ENCODE measurements around the gene FHOD3.

The FHOD3 gene

GRCh38 chr18:36391426-36392145 is 94.1 kb downstream of the FHOD3 start:
- no peaks in the 10 kb centered on the region for H3K36me3 ChIP-seq (ENCODE audit: control insufficient read depth, low read depth, low read length)
- peaks cover 9% of the 10 kb centered on the region for H3K9me3 ChIP-seq (ENCODE audit: control insufficient read depth, low read depth, low read length)
- H3K27ac ChIP-seq (ENCODE audit: low read length): no peak overlapping the region
- no peaks in the 10 kb centered on the region for H3K4me1 ChIP-seq (ENCODE audit: control insufficient read depth, low read depth, low read length)
- H3K27me3 ChIP-seq (ENCODE audit: control insufficient read depth, insufficient read depth, low read length): no peaks in the 10 kb centered on the region
- H3K9ac ChIP-seq (ENCODE audit: low read length): no peak overlapping the region
- no peak overlapping the region for H3K4me3 ChIP-seq (ENCODE audit: low read length)

GRCh38 chr18:36392164-36392978 is 94.9 kb downstream of the FHOD3 start:
- Histone ChIP-seq H3K9me3 (ENCODE audit: control insufficient read depth, low read depth, low read length) (peaks cover 9% of the 10 kb centered on the region), H3K9ac (ENCODE audit: low read length) (no peak overlapping the region), H3K4me3 (ENCODE audit: low read length) (no peak overlapping the region), H3K27ac (ENCODE audit: low read length) (no peak overlapping the region), H3K36me3 (ENCODE audit: control insufficient read depth, low read depth, low read length) (no peaks in the 10 kb centered on the region), H3K4me1 (ENCODE audit: control insufficient read depth, low read depth, low read length) (no peaks in the 10 kb centered on the region), H3K27me3 (ENCODE audit: control insufficient read depth, insufficient read depth, low read length) (no peaks in the 10 kb centered on the region)

- Histone ChIP-seq H3K9me3 (ENCODE audit: control insufficient read depth, low read depth, low read length) (peaks cover 9% of the 10 kb centered on the region), H3K9ac (ENCODE audit: low read length) (no peak overlapping the region), H3K4me1 (ENCODE audit: control insufficient read depth, low read depth, low read length) (no peaks in the 10 kb centered on the region), H3K27ac (ENCODE audit: low read length) (no peak overlapping the region), H3K4me3 (ENCODE audit: low read length) (no peak overlapping the region), H3K27me3 (ENCODE audit: control insufficient read depth, insufficient read depth, low read length) (no peaks in the 10 kb centered on the region), H3K36me3 (ENCODE audit: control insufficient read depth, low read depth, low read length) (no peaks in the 10 kb centered on the region)
Measured at GRCh38 chr18:36392979-36393287, 95.4 kb downstream of the FHOD3 start.

GRCh38 chr18:36394486-36394885 is 97.0 kb downstream of the FHOD3 start:
- Histone ChIP-seq H3K9me3 (ENCODE audit: control insufficient read depth, low read depth, low read length) (peaks cover 9% of the 10 kb centered on the region), H3K27me3 (ENCODE audit: control insufficient read depth, insufficient read depth, low read length) (no peaks in the 10 kb centered on the region), H3K9ac (ENCODE audit: low read length) (no peak overlapping the region), H3K36me3 (ENCODE audit: control insufficient read depth, low read depth, low read length) (no peaks in the 10 kb centered on the region), H3K4me1 (ENCODE audit: control insufficient read depth, low read depth, low read length) (no peaks in the 10 kb centered on the region), H3K4me3 (ENCODE audit: low read length) (no peak overlapping the region), H3K27ac (ENCODE audit: low read length) (no peak overlapping the region)

GRCh38 chr18:36396190-36396589 is 98.7 kb downstream of the FHOD3 start:
- H3K4me3 ChIP-seq (ENCODE audit: low read length): no peak overlapping the region
- H3K4me1 ChIP-seq (ENCODE audit: control insufficient read depth, low read depth, low read length): no peaks in the 10 kb centered on the region
- no peaks in the 10 kb centered on the region for H3K36me3 ChIP-seq (ENCODE audit: control insufficient read depth, low read depth, low read length)
- no peaks in the 10 kb centered on the region for H3K27me3 ChIP-seq (ENCODE audit: control insufficient read depth, insufficient read depth, low read length)
- no peak overlapping the region for H3K27ac ChIP-seq (ENCODE audit: low read length)
- peaks cover 9% of the 10 kb centered on the region for H3K9me3 ChIP-seq (ENCODE audit: control insufficient read depth, low read depth, low read length)
- no peak overlapping the region for H3K9ac ChIP-seq (ENCODE audit: low read length)

- no peaks in the 10 kb centered on the region for H3K36me3 ChIP-seq (ENCODE audit: control insufficient read depth, low read depth, low read length)
- H3K27me3 ChIP-seq (ENCODE audit: control insufficient read depth, insufficient read depth, low read length): no peaks in the 10 kb centered on the region
- H3K27ac ChIP-seq (ENCODE audit: low read length): no peak overlapping the region
- no peak overlapping the region for H3K9ac ChIP-seq (ENCODE audit: low read length)
- H3K4me1 ChIP-seq (ENCODE audit: control insufficient read depth, low read depth, low read length): no peaks in the 10 kb centered on the region
- H3K9me3 ChIP-seq (ENCODE audit: control insufficient read depth, low read depth, low read length): peaks cover 9% of the 10 kb centered on the region
- no peak overlapping the region for H3K4me3 ChIP-seq (ENCODE audit: low read length)
Measured at GRCh38 chr18:36397033-36397432, 99.5 kb downstream of the FHOD3 start.

- Histone ChIP-seq H3K9me3 (ENCODE audit: control insufficient read depth, low read depth, low read length) (peaks cover 9% of the 10 kb centered on the region), H3K36me3 (ENCODE audit: control insufficient read depth, low read depth, low read length) (no peaks in the 10 kb centered on the region), H3K9ac (ENCODE audit: low read length) (no peak overlapping the region), H3K4me1 (ENCODE audit: control insufficient read depth, low read depth, low read length) (no peaks in the 10 kb centered on the region), H3K27me3 (ENCODE audit: control insufficient read depth, insufficient read depth, low read length) (no peaks in the 10 kb centered on the region), H3K27ac (ENCODE audit: low read length) (no peak overlapping the region), H3K4me3 (ENCODE audit: low read length) (no peak overlapping the region)
Measured at GRCh38 chr18:36398419-36398818, 100.9 kb downstream of the FHOD3 start.

- Histone ChIP-seq H3K9me3 (ENCODE audit: control insufficient read depth, low read depth, low read length) (peaks cover 9% of the 10 kb centered on the region), H3K4me3 (ENCODE audit: low read length) (no peak overlapping the region), H3K4me1 (ENCODE audit: control insufficient read depth, low read depth, low read length) (no peaks in the 10 kb centered on the region), H3K36me3 (ENCODE audit: control insufficient read depth, low read depth, low read length) (no peaks in the 10 kb centered on the region), H3K27ac (ENCODE audit: low read length) (no peak overlapping the region), H3K9ac (ENCODE audit: low read length) (no peak overlapping the region), H3K27me3 (ENCODE audit: control insufficient read depth, insufficient read depth, low read length) (no peaks in the 10 kb centered on the region)
Measured at GRCh38 chr18:36399055-36399454, 101.5 kb downstream of the FHOD3 start.

GRCh38 chr18:36401462-36401861 is 103.9 kb downstream of the FHOD3 start:
- H3K4me3 ChIP-seq (ENCODE audit: low read length): no peak overlapping the region
- no peaks in the 10 kb centered on the region for H3K4me1 ChIP-seq (ENCODE audit: control insufficient read depth, low read depth, low read length)
- H3K9ac ChIP-seq (ENCODE audit: low read length): no peak overlapping the region
- no peaks in the 10 kb centered on the region for H3K9me3 ChIP-seq (ENCODE audit: control insufficient read depth, low read depth, low read length)
- no peaks in the 10 kb centered on the region for H3K27me3 ChIP-seq (ENCODE audit: control insufficient read depth, insufficient read depth, low read length)
- no peak overlapping the region for H3K27ac ChIP-seq (ENCODE audit: low read length)
- H3K36me3 ChIP-seq (ENCODE audit: control insufficient read depth, low read depth, low read length): no peaks in the 10 kb centered on the region

- Histone ChIP-seq H3K27me3 (ENCODE audit: control insufficient read depth, insufficient read depth, low read length) (no peaks in the 10 kb centered on the region), H3K27ac (ENCODE audit: low read length) (no peak overlapping the region), H3K9ac (ENCODE audit: low read length) (no peak overlapping the region), H3K4me3 (ENCODE audit: low read length) (no peak overlapping the region), H3K4me1 (ENCODE audit: control insufficient read depth, low read depth, low read length) (no peaks in the 10 kb centered on the region), H3K36me3 (ENCODE audit: control insufficient read depth, low read depth, low read length) (no peaks in the 10 kb centered on the region), H3K9me3 (ENCODE audit: control insufficient read depth, low read depth, low read length) (no peaks in the 10 kb centered on the region)
Measured at GRCh38 chr18:36402765-36403396, 105.4 kb downstream of the FHOD3 start.

- H3K9me3 ChIP-seq (ENCODE audit: control insufficient read depth, low read depth, low read length): no peaks in the 10 kb centered on the region
- no peak overlapping the region for H3K27ac ChIP-seq (ENCODE audit: low read length)
- H3K4me3 ChIP-seq (ENCODE audit: low read length): no peak overlapping the region
- H3K9ac ChIP-seq (ENCODE audit: low read length): no peak overlapping the region
- no peaks in the 10 kb centered on the region for H3K27me3 ChIP-seq (ENCODE audit: control insufficient read depth, insufficient read depth, low read length)
- no peaks in the 10 kb centered on the region for H3K36me3 ChIP-seq (ENCODE audit: control insufficient read depth, low read depth, low read length)
- H3K4me1 ChIP-seq (ENCODE audit: control insufficient read depth, low read depth, low read length): no peaks in the 10 kb centered on the region
Measured at GRCh38 chr18:36403896-36404820, 106.6 kb downstream of the FHOD3 start.

Measured in iPS-18a (cell line).